GM21723 (cell line): ENCODE measurements around the gene NAT16.
A peak's percentile ranks its signal among the peaks of the same experiment; 100 is the strongest.
"Not testable (repeated sequence)": the region's sequence is repeated elsewhere in the genome, so short reads cannot be mapped to it uniquely, and the experiment has no call there.

ENCODE experiments used
- ATAC-seq: cut with Tn5 transposase; IDR thresholded peaks from one replicate; pipeline ENCODE4 v1.9.1; 2021; ENCODE audit warnings: mild to moderate bottlenecking, moderate library complexity; ENCODE audit not compliant: unreplicated experiment

Gene NAT16

DNA sequence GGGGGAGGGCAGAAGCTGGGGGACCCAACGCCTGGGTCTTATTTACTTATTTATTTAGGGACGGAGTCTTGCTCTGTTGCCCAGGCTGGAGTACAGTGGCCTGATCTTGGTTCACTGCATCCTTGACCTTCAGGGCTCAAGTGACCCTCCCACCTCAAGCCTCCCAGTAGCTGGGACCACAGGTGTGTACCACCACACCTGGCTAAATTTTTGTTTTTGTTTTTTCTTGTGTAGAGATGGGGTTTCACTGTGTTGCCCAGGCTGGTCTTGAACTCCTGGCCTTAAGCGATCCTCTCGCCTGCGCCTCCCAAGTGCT is 22.5 kb upstream of the NAT16 start:
- ATAC-seq, result no peak

DNA sequence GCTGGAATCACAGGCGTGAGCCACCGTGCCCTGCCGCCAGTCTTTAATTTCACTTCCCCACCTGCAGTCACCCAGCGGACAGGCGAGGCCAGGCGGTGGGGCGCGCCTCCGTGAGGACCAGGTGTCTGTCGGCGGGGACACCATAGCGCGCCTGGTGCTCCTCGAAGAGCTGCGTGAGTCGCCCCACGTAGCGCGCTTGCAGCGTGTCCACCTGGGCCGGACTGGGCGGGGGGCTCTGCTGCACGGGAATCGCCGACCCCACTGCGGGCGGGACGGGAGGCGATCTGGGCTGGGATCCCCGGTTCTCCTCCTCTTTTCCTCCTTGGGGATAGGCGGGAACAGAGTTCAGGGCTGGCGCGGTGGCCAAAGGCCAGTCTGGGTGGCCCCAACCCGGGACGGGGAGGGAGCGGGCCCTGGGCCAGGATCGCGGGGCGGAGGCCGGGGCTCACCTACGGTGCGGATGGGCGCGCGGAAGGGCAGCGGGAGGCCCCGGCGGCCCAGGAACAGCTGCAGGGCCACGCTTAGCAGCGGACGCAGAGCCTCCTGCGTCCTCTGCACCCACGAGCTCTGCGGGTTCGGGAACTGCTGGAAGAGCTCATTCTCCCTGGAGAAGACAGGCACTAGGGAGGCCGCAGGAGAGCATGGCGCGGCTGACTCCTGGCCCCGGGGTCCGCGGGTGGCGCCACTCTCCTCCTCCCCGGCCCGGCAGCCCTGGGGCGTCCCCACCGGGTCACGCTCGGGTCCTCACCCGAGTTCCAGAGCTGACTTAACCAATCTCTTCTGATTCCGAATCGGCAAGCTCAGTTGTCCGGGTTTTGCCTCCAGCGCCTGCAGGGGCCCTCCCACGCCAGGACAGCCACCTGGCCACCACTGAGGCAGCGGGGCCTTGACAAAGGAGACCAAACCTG is 21.9 kb upstream of the NAT16 start:
- no peak for ATAC-seq

DNA sequence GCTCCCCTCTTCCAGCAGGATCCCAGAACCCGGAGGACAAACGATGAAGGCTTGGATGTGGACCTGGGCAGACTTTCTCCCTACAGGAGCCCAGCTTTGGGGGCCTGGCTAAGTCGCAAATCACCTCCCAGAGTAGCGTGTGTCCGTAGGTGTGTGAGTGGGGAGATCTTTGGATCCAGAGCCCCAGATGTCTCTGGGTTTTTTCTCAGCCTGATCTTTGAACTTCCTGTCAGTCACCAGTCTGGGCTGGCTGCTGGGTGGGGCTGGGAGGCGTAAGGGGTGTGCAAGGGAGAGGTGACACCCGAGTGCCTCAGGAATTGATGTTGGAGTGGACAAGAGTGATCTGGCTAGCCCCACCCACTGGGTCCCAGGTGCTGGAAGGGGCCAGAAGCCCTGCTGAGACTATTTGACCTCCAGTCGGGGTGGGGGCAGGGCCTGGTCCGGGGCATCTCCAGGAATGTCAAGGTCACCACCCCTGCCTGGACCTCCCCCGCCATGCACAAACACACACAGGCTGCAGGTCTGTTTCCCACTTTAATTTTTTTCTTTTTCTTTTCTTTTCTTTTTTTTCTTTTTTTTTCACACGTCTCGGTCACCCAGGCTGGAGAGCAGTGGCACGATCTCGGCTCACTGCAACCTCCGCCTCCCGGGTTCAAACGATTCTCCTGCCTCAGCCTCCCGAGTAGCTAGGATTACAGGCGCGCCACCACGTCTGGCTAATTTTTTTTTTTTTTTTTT is 20.9 kb upstream of the NAT16 start, which contains the start of gene MOGAT3:
Gene MOGAT3, minus strand, starts transcription at position 175 of the 738 bp plus-strand sequence. CDS start 182 bp downstream, outside the sequence.
- ATAC-seq, result no peak

DNA sequence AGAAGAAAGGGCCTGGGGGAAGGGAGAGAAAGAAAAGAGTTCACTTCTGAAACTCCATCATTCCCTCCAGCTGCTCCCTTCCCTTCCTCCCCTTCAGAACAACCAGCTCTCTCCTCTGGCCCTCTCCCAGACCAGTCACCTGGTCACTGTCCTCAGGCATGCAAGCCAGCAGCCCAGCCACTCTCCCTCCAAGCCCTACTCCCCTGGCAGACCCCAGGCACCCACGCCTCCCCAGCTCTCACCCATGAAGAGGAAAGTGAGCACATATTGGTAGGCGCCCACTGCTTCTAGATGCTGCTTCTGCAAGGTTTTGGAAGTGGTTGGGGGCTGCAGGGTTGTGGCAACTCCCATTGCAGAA is 20.4 kb upstream of the NAT16 start:
- no peak for ATAC-seq

DNA sequence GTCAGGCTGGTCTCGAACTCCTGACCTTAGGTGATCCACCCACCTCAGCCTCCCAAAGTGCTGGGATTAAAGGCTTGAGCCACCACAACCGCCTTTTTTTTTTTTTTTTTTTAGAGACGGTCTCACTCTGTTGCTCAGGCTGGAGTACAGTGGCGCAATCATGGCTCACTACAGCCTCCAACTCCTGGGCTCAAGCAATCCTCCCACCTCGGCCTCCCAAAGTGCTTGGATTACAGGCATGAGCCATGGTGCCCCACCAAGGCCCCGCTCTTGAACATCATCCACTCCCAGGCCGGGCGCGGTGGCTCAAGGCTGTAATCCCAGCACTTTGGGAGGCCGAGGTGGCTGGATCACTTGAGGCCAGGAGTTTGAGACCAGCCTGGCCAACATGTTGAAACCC is 19.4 kb upstream of the NAT16 start:
- not testable (repeated sequence) for ATAC-seq

DNA sequence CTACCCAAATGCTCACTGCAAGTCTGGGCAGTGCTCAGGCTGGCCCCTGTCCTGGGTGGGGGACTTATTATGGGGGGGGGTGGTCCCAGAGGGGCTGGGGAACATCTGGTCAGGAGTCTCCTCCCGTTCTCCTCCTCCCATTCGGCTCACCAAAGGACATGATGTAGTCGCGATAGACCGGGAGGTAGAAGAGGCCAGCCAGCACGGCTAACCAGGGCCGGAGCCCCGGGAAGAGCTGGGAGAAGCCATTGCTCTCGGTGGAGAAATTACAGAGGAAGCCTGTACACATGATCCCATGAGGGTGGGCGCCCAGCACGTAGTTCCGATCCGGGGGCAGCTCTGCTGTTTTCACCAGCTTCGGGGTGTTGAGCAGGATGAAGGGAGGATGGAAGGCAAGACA is 18.4 kb upstream of the NAT16 start:
- ATAC-seq, result no peak

DNA sequence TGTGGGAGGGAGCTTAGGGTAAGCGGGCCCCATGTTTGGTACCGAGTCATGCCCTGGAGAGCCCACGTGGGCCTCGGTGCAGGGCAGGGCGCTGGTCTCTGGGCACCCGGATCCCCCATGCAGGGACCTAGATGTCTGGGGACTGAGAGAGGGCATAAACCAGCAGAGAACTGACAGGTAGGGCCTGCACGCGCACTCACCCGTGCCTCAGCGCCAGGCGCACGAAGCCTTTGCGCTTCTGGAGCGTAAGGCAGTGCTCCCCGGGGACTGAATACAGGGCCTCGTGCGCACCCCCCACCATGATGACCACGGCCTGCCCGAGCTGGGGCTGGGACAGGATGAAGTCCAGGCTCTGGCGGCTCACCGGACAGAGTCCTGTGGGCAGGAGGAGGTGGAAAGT is 17.9 kb upstream of the NAT16 start:
- no peak for ATAC-seq

DNA sequence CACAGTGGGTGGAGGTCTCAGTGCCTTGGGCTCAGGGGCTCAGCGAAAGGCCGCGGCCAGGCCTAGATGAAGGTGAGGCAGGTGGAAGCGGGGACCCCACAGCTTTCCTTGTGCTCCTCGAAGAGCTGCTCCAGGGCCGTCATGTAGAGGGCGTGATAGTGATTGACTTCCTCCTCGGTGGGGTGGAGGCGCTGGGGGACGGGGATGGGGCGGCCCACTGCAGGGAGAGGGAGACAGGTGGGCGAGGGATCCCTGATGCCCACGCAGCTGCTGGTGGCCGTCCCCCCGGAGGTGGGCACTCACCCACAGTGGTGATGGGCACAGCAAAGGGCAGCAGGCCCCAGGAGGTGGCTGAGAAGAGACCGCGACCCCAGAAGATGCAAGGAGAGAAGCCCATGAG is 15.8 kb upstream of the NAT16 start:
- no peak for ATAC-seq

DNA sequence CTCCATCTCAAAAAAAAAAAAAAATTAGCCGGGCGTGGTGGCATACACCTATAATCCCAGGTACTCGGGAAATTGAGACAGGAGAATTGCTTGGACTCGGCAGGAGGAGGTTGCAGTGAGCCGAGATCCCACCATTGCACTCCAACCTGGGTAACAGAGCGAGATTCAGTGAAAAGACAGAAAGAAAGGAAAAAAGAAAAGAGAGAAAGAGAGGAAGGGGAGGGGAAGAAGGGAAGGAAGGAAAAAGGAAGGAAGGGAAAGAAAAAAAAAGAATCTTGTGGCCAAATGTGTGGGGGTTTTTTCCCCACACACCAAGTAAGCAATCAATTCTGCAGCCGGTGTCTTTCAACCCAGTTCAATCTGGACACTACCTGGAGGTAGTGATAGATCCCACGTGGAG is 9.0 kb upstream of the NAT16 start:
- ATAC-seq, result no peak

DNA sequence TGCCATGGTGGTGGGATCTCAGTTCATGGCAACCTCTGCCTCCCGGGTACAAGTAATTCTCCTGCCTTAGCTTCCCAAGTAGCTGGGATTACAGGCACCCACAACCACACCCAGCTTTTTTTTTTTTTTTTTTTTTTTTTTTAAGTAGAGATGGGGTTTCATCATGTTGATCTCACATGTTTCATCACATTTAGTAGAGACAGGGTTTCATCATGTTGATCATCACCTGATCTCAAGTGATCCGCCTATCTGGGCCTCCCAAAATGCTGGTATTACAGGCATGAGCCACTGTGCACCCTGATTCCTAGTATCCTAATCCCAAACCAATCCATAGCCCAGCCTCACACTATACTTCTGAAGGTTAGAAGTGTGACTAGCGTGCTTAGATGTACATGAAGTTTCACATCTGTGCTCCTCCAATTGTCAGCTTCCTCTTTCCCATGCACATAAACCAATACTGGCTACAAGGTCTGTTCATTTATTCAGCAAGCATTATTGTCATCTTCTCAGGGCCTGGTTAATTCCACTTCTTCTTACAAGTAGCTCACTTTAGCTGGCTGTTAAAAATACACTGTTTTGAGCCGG is 6.8 kb upstream of the NAT16 start:
- no peak for ATAC-seq

DNA sequence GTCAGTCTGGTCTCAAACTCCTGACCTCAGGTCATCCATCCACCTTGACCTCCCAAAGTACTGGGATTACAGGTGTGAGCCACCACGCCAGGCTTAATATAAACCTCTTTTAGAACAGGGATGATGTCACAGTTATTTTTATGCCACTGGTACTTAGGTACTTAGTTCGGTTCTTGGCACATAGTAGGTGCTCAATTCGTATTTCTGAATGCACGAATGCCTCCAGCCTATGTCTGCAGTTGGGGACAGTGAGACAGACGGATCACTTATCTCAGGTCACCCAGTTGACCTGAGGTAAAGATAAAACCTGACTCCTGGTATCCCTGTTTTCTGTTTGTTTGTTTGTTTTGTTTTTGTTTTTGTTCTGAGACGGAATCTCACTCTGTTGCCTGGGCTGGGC is 6.1 kb upstream of the NAT16 start:
- ATAC-seq, result no peak

DNA sequence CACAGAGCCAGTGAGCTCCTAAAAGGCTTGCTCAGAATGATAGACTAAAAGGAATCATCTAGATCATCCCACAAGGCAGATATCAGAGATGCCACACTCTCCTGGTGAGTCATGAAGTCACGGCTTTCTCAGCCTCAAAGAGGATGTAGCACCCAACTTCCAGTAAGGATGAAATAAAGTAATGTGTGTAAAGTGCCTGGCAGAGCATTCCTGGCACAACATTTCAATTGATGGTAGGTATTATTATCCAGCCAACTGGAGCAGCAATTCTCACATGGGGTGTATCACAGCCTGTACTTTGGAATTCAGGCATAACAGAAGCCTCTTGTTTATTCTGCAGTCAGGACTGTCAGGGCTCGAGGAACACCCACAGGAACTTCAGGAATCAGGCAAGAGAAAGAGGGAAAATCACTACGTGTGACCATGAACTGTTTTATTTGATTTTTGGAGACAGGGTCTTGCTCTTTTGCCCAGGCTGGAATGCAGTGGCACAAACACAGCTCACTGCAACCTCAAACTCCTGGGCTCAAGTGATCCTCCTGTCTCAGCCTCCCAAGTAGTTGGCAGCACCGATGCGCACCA is 5.3 kb upstream of the NAT16 start:
- no peak for ATAC-seq

DNA sequence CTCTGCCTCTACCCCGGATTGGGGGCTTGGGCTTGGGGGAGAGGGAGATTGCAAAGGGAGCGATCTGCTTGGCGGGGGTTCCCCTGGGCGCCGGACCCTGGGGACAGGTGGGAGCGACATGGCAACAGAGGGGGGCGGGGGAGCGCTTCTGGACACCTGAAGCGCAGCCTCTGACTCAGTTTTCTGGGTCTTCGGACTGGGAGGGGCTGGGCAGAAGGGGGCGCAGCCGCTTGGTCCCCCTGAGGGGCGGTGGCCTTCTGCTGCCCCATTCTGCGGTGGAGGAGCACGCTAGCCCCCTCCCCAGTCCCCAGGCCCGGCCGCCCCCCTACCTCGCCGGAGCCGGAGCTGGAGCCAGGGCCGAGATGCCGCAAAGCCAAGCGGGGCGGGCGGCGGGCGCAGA is 380 bp downstream of the NAT16 start:
- ATAC-seq, result no peak

DNA sequence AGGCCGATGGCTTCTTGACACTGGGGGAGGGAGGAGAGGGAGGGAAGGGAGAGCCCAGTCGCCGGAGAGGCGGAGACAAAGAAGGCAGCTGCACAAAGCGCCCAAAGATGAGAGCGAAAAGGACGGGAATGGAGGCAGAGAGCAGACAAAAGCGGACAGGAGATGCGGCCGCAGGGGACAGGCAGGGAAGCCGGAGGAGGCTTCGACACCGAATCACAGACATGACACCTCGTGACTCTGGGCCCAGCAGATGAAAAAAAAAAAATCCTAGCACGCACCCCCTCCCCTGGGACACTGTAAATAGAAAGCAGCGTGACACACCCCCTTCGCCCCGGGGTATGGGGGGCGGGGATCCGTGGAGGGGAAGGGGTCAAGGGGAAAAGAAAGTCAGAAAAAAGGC is 976 bp downstream of the NAT16 start:
- no peak for ATAC-seq

DNA sequence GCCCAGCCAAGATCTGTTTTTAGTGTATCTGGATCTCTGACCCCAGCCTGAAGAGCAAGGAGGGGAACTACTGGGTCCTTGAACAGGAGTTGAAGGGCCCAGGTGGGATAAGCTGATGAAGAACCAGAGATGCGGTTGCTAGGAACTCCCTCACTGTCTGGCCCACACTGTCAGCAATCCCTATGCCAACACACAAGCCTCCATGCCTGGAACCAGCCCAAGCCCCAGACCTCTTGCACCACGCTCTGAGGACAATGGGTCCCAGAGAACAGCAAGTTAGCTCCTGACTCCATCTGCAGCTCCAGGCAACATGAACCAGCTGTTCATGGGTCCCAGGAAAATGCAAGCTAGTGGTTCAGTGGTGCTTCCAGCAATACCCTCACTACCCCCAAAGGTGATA is 2.4 kb downstream of the NAT16 start:
- no peak for ATAC-seq

DNA sequence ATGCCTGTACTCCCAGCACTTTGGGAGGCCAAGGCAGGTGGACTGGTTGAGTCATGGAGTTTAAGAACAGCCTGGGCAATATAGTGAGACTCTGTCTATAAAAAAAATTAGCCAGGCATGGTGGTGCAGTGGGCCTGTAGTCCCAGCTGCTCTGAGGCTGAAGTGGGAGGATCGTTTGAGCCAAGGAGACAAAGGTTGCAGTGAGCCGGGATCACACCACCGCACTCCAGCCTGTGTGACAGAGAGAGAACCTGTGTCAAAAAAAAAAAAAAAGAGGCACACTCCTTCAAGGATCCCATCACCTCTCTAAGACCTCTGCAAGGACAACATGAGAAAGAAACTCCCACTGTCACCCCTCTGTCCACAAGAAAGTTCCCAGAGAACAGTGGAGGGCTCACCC is 4.4 kb downstream of the NAT16 start:
- ATAC-seq, result no peak

DNA sequence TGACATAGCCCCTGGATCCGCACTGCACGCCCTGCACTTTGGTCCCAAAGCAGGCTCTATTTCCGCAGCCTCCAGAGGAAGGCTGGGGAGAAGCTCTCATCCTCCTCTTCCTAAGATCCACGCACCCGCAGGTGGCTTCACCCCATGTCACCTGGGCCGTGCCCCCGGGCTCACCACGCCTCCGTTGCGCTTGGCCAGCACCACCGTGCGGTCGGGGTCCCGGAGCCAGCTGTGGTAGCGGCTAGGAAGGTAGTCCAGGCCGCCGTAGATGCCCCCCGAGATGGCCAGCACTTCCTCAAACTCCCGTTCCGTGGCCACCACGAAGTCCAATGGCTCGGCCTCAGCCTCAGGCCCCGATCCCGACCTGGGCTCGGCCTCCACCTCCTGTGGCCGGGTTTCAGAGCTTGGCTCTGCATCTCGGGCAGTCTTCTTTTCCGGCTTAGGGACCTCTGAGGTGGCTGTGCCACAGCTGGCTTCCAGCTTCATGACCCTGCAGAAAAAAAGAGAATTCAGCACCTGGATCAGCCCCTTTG is 5.7 kb downstream of the NAT16 start:
- ATAC-seq, result no peak

DNA sequence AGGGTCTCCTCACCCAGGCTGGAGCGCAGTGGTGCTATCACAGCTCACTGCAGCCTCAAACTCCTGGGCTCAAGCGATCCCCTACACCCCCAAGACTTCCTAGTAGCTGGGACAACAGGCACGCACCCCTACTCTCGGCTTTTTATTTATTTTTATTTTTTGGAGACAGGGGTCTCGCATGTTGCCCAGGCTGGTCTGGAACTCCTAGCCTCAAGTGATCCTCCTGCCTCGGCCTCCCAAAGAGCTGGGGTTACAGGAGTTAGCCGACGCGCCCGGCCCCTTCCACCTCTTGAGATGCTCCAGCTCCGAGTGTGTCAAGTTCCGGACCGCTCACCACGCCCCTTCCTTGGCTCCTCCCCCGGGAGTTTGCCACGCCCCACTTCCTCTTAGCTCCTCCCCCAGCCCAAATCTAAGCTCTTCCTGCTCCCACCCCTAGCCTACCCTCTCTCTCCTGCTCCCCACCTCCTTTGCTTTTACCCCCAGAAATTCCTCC is 6.3 kb downstream of the NAT16 start:
- peak; percentile 54 for ATAC-seq

DNA sequence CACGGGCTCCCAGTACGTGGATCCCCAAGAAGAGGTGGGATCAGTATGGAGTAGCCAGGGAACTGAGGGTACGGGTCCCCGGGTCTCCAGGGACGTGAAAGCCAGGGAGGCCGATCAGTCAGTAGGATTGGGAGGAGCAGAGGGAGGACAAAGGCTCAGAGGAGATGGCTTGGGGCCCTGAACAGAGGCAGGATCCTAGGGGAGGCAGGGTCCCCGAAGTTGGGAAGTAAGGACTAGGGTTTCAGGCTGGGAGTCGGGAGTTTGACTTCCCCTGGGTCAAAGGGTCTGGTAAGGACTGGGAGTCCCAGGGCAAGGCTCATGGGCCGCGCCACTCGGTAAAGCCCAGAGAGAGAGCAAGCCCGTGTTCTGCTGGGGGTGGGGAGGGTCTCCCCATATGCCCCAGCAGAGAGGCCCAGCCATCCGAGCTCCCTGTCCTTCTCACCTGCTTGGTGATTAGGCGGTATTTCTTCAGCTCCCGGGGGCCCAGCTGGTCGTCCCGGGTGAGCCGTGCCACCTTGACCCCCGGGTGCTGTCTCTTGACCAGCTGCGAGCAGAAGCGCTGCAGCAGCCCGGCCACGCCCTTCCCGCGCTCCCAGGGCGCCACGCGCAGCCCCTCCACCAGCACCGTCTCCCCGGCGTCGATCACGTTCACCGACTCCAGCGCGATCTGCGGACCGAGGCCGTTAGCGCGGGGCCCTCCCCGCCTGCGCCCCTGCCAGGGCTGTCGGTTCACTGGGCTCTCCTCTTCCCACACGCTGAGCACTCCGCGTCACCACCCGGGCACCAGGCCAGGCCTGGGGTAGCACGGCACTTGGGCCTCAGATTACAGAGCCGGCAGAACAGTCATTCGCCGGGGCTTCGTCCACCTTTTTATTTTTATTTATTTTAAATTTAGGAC is 7.0 kb downstream of the NAT16 start:
- ATAC-seq, result no peak
